ENCODE measurements around the gene HGS. TPM values are rescaled to one million over a fixed set of nuclear protein-coding genes. Genes with fewer than 3 reads are reported as not detected.

Gene HGS
- total RNA-seq, 4 donors from 2014 or later, result 62.9 to 98.3 (median 67.3) TPM

- intact Hi-C loops (cut with DNase I), result no loop called here
- Histone ChIP-seq H3K27me3 (no peaks in the 10 kb centered on the region), H3K4me3 (replicated peaks in 1 of 3) (no peak overlapping the region), H3K27ac (no peak overlapping the region), H3K9me3 (no peaks in the 10 kb centered on the region), H3K4me1 (peaks cover 19 to 21% of the 10 kb centered on the region in 2 donors), H3K36me3 (no peaks in the 10 kb centered on the region)
- TF ChIP-seq, protein P1, sequence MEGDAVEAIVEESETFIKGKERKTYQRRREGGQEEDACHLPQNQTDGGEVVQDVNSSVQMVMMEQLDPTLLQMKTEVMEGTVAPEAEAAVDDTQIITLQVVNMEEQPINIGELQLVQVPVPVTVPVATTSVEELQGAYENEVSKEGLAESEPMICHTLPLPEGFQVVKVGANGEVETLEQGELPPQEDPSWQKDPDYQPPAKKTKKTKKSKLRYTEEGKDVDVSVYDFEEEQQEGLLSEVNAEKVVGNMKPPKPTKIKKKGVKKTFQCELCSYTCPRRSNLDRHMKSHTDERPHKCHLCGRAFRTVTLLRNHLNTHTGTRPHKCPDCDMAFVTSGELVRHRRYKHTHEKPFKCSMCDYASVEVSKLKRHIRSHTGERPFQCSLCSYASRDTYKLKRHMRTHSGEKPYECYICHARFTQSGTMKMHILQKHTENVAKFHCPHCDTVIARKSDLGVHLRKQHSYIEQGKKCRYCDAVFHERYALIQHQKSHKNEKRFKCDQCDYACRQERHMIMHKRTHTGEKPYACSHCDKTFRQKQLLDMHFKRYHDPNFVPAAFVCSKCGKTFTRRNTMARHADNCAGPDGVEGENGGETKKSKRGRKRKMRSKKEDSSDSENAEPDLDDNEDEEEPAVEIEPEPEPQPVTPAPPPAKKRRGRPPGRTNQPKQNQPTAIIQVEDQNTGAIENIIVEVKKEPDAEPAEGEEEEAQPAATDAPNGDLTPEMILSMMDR (IDR thresholded peaks at IDR 0.05), result no peak
- TF ChIP-seq POLR2A (IDR thresholded peaks at IDR 0.05), result no peak
- DNase-seq, result no peak
- 92 to 94% methylated on average over 30 to 32 of the region's 33 CpGs for WGBS, 2 donors
Observed at GRCh38 chr17:81719410-81720266, 35.8 kb downstream of the HGS start.

GRCh38 chr17:81720267-81721071, 36.7 kb downstream of the HGS start:
- Histone ChIP-seq H3K9me3 (no peaks in the 10 kb centered on the region), H3K27me3 (no peaks in the 10 kb centered on the region), H3K4me1 (peaks cover 19 to 21% of the 10 kb centered on the region in 2 donors), H3K36me3 (no peaks in the 10 kb centered on the region), H3K4me3 (replicated peaks in 1 of 3) (no peak overlapping the region), H3K27ac (no peak overlapping the region)
- no peak for DNase-seq
- TF ChIP-seq POLR2A (IDR thresholded peaks at IDR 0.05), result no peak
- TF ChIP-seq, protein P1 (IDR thresholded peaks at IDR 0.05), result no peak
- intact Hi-C loops (cut with DNase I), result no loop called here
- 87 to 89% methylated on average over 17 to 32 of the region's 33 CpGs for WGBS, 2 donors

GRCh38 chr17:81722184-81723120, 38.6 kb downstream of the HGS start:
- Histone ChIP-seq H3K27me3 (no peaks in the 10 kb centered on the region), H3K4me1 (peaks cover 19 to 21% of the 10 kb centered on the region in 2 donors), H3K9me3 (no peaks in the 10 kb centered on the region), H3K36me3 (no peaks in the 10 kb centered on the region), H3K4me3 (replicated peaks in 1 of 3) (no peak overlapping the region), H3K27ac (peak overlapping the region; percentile 73 to 77 (median 75))
- TF ChIP-seq, protein P1 (IDR thresholded peaks at IDR 0.05), result peak in 3 of 6 experiments; percentile 4 to 41 (median 26)
- peak in 1 of 2 donors; percentile 16 for TF ChIP-seq POLR2A (IDR thresholded peaks at IDR 0.05)
- intact Hi-C loops (cut with DNase I), result no loop called here
- peak; percentile 97 for DNase-seq
- 28 to 35% methylated on average over 9 to 10 of the region's 10 CpGs for WGBS, 2 donors

DNA sequence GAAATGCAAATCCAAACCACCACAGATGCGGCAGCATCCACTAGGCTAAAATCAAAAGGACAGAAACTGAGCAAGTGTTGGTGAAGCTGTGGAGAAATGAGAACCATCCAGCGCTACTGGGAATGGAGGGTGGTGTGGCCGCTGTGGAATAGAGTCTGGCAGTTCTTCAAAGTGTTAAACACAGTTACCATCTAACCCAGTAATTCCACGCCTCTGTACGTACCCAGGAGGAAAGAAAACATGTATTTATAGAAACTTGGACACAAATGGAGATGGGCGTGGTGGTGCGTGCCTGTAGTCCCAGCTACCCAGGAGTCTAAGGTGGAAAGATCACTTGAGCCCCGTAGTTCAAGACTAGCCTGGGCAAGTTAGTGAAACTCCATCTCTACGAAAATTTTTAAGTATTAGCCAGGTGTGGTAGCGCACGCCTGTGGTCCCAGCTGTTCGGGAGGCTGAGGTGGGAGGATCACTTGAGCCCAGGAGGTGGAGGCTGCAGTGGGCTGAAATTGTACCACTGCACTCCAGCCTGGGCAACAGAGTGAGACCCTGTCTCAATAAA, 39.9 kb downstream of the HGS start:
- Histone ChIP-seq H3K27me3 (no peaks in the 10 kb centered on the region), H3K36me3 (no peaks in the 10 kb centered on the region), H3K9me3 (no peaks in the 10 kb centered on the region), H3K27ac (peak overlapping the region in 2 of 3 donors; percentile 30 to 53), H3K4me1 (peaks cover 19 to 21% of the 10 kb centered on the region in 2 donors), H3K4me3 (replicated peaks in 1 of 3) (no peak overlapping the region)
- no peak for TF ChIP-seq POLR2A (IDR thresholded peaks at IDR 0.05)
- TF ChIP-seq, protein P1 (IDR thresholded peaks at IDR 0.05), result no peak
- DNase-seq, result no peak
- WGBS, 2 donors, result 51 to 53% methylated on average over 12 of the region's 12 CpGs
- intact Hi-C loops (cut with DNase I), result no loop called here

All from thyroid gland (tissue), 4 donors.